Heart left ventricle (tissue), 16 donors: ENCODE results near the gene MMP7. TPM values are rescaled to one million over a fixed set of nuclear protein-coding genes. Genes with fewer than 3 reads are reported as not detected.

Experiments
- ATAC-seq, 4 donors: fragments of 200-7000 bp; cut with Tn5 transposase; one replicate each; pipeline ENCODE4 v1.9.1; 2020 to 2022; ENCODE audit warnings: moderate library complexity in 4 of 4, mild to moderate bottlenecking in 3 of 4, moderate number of reproducible peaks in 1 of 4
- DNase-seq, 5 donors: peaks; one replicate each; pipeline ENCODE4 v3.0.0-alpha.2; 2020
- H3K27ac ChIP-seq, 12 donors: fragments of 200-600 bp; sonication (generic) in 4 of 12; one replicate each; pipeline versions ENCODE4 v1.5.0 to v1.8.0; 2016 to 2022; ENCODE audit warnings: mild to moderate bottlenecking in 2 of 12
- H3K27me3 ChIP-seq, 9 donors: fragments of 200-600 bp; sonication (generic) in 2 of 9; one replicate each; pipeline versions ENCODE4 v1.5.1 to v1.8.0; 2016 to 2022; ENCODE audit warnings: mild to moderate bottlenecking in 3 of 9
- H3K36me3 ChIP-seq, 9 donors: fragments of 200-600 bp; sonication (generic) in 2 of 9; one replicate each; pipeline versions ENCODE4 v1.5.0 to v1.8.0; 2018 to 2022; ENCODE audit warnings: mild to moderate bottlenecking in 2 of 9
- H3K4me1 ChIP-seq, 12 donors: fragments of 200-600 bp; sonication (generic) in 4 of 12; one replicate each; pipeline versions ENCODE4 v1.5.0 to v1.8.0; 2016 to 2022; ENCODE audit warnings: mild to moderate bottlenecking in 3 of 12
- H3K4me3 ChIP-seq, 12 donors: fragments of 200-600 bp; sonication (generic) in 4 of 12; one replicate each; pipeline versions ENCODE4 v1.5.0 to v1.8.0; 2017 to 2022; ENCODE audit warnings: mild to moderate bottlenecking in 9 of 12, moderate library complexity in 4 of 12
- H3K9me3 ChIP-seq, 12 donors: fragments of 200-600 bp; sonication (generic) in 4 of 12; one replicate each; pipeline versions ENCODE4 v1.5.0 to v1.8.0; 2016 to 2022; ENCODE audit warnings: mild to moderate bottlenecking in 1 of 12
- CTCF ChIP-seq, 12 donors: fragments of 200-600 bp; sonication (generic) in 4 of 12; IDR thresholded peaks; one replicate each; pipeline versions ENCODE4 v1.5.0 to v1.8.0; 2018 to 2022; ENCODE audit warnings: antibody characterized with exemption in 12 of 12, mild to moderate bottlenecking in 5 of 12
- POLR2A ChIP-seq, 2 donors: fragments of 450-650 bp; IDR thresholded peaks; one replicate each; pipeline ENCODE4 v1.6.1; 2017; ENCODE audit warnings: antibody characterized with exemption in 2 of 2, mild to moderate bottlenecking in 2 of 2, moderate library complexity in 2 of 2
- WGBS, 4 donors: extraction: QIAGEN DNeasy Blood & Tissue Kit in 2 of 4; methylation state at CpG; one replicate each; pipeline versions ENCODE4 v1.1.5 to v1.1.7; 2013 to 2018; 5-methylcytosine and 5-hydroxymethylcytosine counted together
- intact Hi-C, 10 donors: fragments of 100-400 bp; cut with DNase I; formaldehyde crosslinking; loops; one replicate each; pipeline versions ENCODE4 v1.11.1 to v1.14.2; 2022
- polyA plus RNA-seq, 2 donors: library from polyadenylated mRNA; stranded (reverse); fragments of 200-250 nt; gene quantifications; one replicate each; pipeline ENCODE4 v1.2.3, GENCODE V29; 2013
- total RNA-seq, 9 donors: library from RNA; depleted of rRNA in 2 of 9; stranded (reverse); fragments of >200 nt in 2 of 9; fragmentation: NEBNext Ultra II Directional in 3 of 9; extraction: Animal tissue kit (Norgen Biotek cat#: 25700) in 3 of 9; gene quantifications; one replicate each; pipeline versions ENCODE4 v1.1.0 to v1.2.4, GENCODE V29; 2016 to 2023
- donor health status: ischemic (EF 13 %, LVEDD 7.1; RV severe dilation, severe dysfunction).
- donor health status: healthy with polysubstance abuse.
- donor health status: DM: no; HTN: yes; CAD: no.
- donor health status: DM: no; HTN: no; CAD: no.
- donor health status: ischemic (EF 25% LVEDD 6.9; RV normal size, moderate dysfunction).
- donor health status: ischemic (EF 25% LVEDD 5.7; RV mildly dilated, moderate dysfunction).
- donor health status: healthy.
- donor health status: DM: yes; HTN: yes; CAD: no.
- donor health status: ischemic (EF 35%, LVEDD 5.7; RV mildly dilated, moderate dysfunction).
- donor health status: nonischemic (EF 11% LVEDD 7.7; RV severe dilation, severe dysfunction).
- donor health status: DM: yes; HTN: yes; CAD: no.
- donor health status: PGD.
- donor health status: ischemic (EF 29% LVEDD 5.4; RV normal size, mild dysfunction).
- donor health status: nonischemic (EF 23%, LVEDD 6.1; RV moderate dilation, normal function).

Gene MMP7
- total and polyA plus RNA-seq, 11 donors: 1.5 TPM; not detected in 10

- Histone ChIP-seq H3K27me3 (no peaks in the 10 kb centered on the region), H3K4me1 (peaks cover 0 to 5% (median 0%) of the 10 kb centered on the region in 12 donors), H3K9me3 (no peaks in the 10 kb centered on the region), H3K36me3 (no peaks in the 10 kb centered on the region), H3K4me3 (no peak overlapping the region), H3K27ac (no peak overlapping the region)
- TF ChIP-seq CTCF (IDR thresholded peaks at IDR 0.05) (no peak), POLR2A (IDR thresholded peaks at IDR 0.05) (no peak)
- ATAC-seq: no peak
- WGBS, 4 donors: 57 to 65% (median 59%) methylated on average over 6 of the region's 6 CpGs
- intact Hi-C loops: no loop called here
- DNase-seq: no peak
Observed at GRCh38 chr11:102551169-102551781, 20.7 kb upstream of the MMP7 start.

- Histone ChIP-seq H3K27ac (no peak overlapping the region), H3K4me1 (peaks cover 0 to 5% (median 0%) of the 10 kb centered on the region in 12 donors), H3K27me3 (no peaks in the 10 kb centered on the region), H3K36me3 (no peaks in the 10 kb centered on the region), H3K9me3 (no peaks in the 10 kb centered on the region), H3K4me3 (no peak overlapping the region)
- DNase-seq: no peak
- 79 to 98% (median 91%) methylated on average over 3 of the region's 3 CpGs for WGBS, 4 donors
- TF ChIP-seq POLR2A (IDR thresholded peaks at IDR 0.05) (no peak), CTCF (IDR thresholded peaks at IDR 0.05) (no peak)
- no peak for ATAC-seq
- intact Hi-C loops: no loop called here
Observed at GRCh38 chr11:102546923-102547471, 16.4 kb upstream of the MMP7 start.

- intact Hi-C loops: no loop called here
- WGBS, 4 donors: 62 to 71% (median 66%) methylated on average over 4 of the region's 4 CpGs
- no peak for DNase-seq
Observed at GRCh38 chr11:102546427-102546826, 15.9 kb upstream of the MMP7 start.

GRCh38 chr11:102545701-102546100 is 15.2 kb upstream of the MMP7 start:
- intact Hi-C loops: no loop called here

More at GRCh38 chr11:102546427-102546826, 15.9 kb upstream of the MMP7 start:
- Histone ChIP-seq H3K4me3 (no peak overlapping the region), H3K27ac (no peak overlapping the region), H3K9me3 (no peaks in the 10 kb centered on the region), H3K4me1 (peaks cover 0 to 5% (median 0%) of the 10 kb centered on the region in 12 donors), H3K27me3 (no peaks in the 10 kb centered on the region), H3K36me3 (no peaks in the 10 kb centered on the region)
- no peak for TF ChIP-seq CTCF (IDR thresholded peaks at IDR 0.05)
- TF ChIP-seq POLR2A (IDR thresholded peaks at IDR 0.05): no peak
- no peak for ATAC-seq

More at GRCh38 chr11:102545701-102546100, 15.2 kb upstream of the MMP7 start:
- WGBS, 4 donors: 66 to 82% (median 75%) methylated on average over 4 of the region's 4 CpGs
- no peaks in the 10 kb centered on the region for H3K9me3 ChIP-seq
- no peak overlapping the region for H3K27ac ChIP-seq
- H3K4me1 ChIP-seq: peaks cover 0 to 5% (median 0%) of the 10 kb centered on the region in 12 donors
- no peak for TF ChIP-seq CTCF (IDR thresholded peaks at IDR 0.05)
- no peak for TF ChIP-seq POLR2A (IDR thresholded peaks at IDR 0.05)
- no peak for DNase-seq
- no peaks in the 10 kb centered on the region for H3K27me3 ChIP-seq
- no peak for ATAC-seq
- H3K36me3 ChIP-seq: no peaks in the 10 kb centered on the region
- no peak overlapping the region for H3K4me3 ChIP-seq
